ENCODE results near the gene CPVL.

DNA sequence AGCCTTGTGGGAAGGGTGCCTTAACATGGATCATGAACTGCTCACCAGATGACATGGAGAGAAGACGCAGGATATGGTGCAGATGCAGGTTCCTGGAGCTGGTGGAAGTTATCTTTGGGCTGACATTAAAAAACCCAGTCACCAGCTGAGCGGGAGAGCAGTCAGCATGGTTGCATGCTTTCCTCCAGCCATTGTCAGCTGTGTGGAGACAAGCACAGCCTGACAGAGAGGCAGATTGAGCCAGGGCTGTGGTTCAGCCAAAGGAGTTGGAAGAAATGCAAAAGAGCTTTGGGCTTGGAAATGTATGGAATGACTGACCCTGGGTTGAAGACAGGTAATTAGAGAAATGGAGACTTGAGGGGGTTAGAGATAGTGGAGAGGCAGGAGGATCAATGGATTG, 79.7 kb downstream of the CPVL start:
- no peak for TF ChIP-seq EZH2phosphoT487 (IDR thresholded peaks at IDR 0.05; ENCODE audit: borderline replicate concordance, low read length)
- TF ChIP-seq, protein P1, sequence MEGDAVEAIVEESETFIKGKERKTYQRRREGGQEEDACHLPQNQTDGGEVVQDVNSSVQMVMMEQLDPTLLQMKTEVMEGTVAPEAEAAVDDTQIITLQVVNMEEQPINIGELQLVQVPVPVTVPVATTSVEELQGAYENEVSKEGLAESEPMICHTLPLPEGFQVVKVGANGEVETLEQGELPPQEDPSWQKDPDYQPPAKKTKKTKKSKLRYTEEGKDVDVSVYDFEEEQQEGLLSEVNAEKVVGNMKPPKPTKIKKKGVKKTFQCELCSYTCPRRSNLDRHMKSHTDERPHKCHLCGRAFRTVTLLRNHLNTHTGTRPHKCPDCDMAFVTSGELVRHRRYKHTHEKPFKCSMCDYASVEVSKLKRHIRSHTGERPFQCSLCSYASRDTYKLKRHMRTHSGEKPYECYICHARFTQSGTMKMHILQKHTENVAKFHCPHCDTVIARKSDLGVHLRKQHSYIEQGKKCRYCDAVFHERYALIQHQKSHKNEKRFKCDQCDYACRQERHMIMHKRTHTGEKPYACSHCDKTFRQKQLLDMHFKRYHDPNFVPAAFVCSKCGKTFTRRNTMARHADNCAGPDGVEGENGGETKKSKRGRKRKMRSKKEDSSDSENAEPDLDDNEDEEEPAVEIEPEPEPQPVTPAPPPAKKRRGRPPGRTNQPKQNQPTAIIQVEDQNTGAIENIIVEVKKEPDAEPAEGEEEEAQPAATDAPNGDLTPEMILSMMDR (IDR thresholded peaks at IDR 0.05; ENCODE audit: low read depth, low read length, poor library complexity, severe bottlenecking), result no peak
